Dermis microvascular lymphatic vessel endothelial cell (primary cell): ENCODE measurements around the gene IGFL1. TPM values are rescaled to one million over a fixed set of nuclear protein-coding genes. Genes with fewer than 3 reads are reported as not detected.
"Not testable (repeated sequence)": the region's sequence is repeated elsewhere in the genome, so short reads cannot be mapped to it uniquely, and the experiment has no call there.

Experiments
- DNase-seq, 2 donors: peaks; one replicate each; pipeline versions ENCODE4 v3.0.0 to v3.0.0-alpha.2; 2010; ENCODE audit warnings: low read depth in 2 of 2
- total RNA-seq: library from RNA; depleted of rRNA; stranded (reverse); fragments of >200 nt; gene quantifications from 2 replicates; pipeline ENCODE4 v1.2.1, GENCODE V29; 2014

The IGFL1 gene
- total RNA-seq = not detected in 2 replicates

- no peak for DNase-seq
Observed at GRCh38 chr19:46229442-46229841, at the start of gene IGFL1. Gene IGFL1, plus strand, starts transcription at chr19:46229742. Its CDS starts 33 bp downstream, at chr19:46229775.

- DNase-seq = peak in 1 of 2 donors; percentile 9
Observed at GRCh38 chr19:46180701-46181387, 48.7 kb upstream of the IGFL1 start.

- no peak for DNase-seq
Observed at GRCh38 chr19:46181388-46181779, 48.2 kb upstream of the IGFL1 start.

- DNase-seq = no peak
Observed at GRCh38 chr19:46182476-46182875, 47.1 kb upstream of the IGFL1 start.

- not testable (repeated sequence) for DNase-seq
Observed at GRCh38 chr19:46184775-46185710, 44.5 kb upstream of the IGFL1 start.

GRCh38 chr19:46186101-46186716, 43.3 kb upstream of the IGFL1 start:
- no peak for DNase-seq

- no peak for DNase-seq
Observed at GRCh38 chr19:46186717-46187101, 42.8 kb upstream of the IGFL1 start.

GRCh38 chr19:46189971-46190888, 39.3 kb upstream of the IGFL1 start:
- no peak for DNase-seq

- DNase-seq = no peak
Observed at GRCh38 chr19:46191356-46191755, 38.2 kb upstream of the IGFL1 start.

- DNase-seq = no peak
Observed at GRCh38 chr19:46191972-46192371, 37.6 kb upstream of the IGFL1 start.

GRCh38 chr19:46192626-46192991, 36.9 kb upstream of the IGFL1 start:
- DNase-seq = not testable (repeated sequence)

GRCh38 chr19:46192992-46193650, 36.4 kb upstream of the IGFL1 start:
- DNase-seq = peak; percentile 45 to 46

GRCh38 chr19:46193678-46194077, 35.9 kb upstream of the IGFL1 start:
- no peak for DNase-seq

GRCh38 chr19:46195104-46195503, 34.4 kb upstream of the IGFL1 start:
- no peak for DNase-seq

GRCh38 chr19:46195919-46196318, 33.6 kb upstream of the IGFL1 start:
- not testable (repeated sequence) for DNase-seq

- no peak for DNase-seq
Observed at GRCh38 chr19:46196410-46197124, 33.0 kb upstream of the IGFL1 start.

GRCh38 chr19:46197314-46198070, 32.0 kb upstream of the IGFL1 start:
- DNase-seq = no peak

GRCh38 chr19:46198756-46199155, 30.8 kb upstream of the IGFL1 start:
- DNase-seq = no peak
